H1 (cell line): ENCODE results near the gene BAIAP2. TPM values are rescaled to one million over a fixed set of nuclear protein-coding genes. Genes with fewer than 3 reads are reported as not detected.

Experiments used
- POU5F1 ChIP-seq: IDR thresholded peaks from 2 replicates; pipeline ENCODE4 v1.6.1; 2011; ENCODE audit warnings: low read depth, mild to moderate bottlenecking, low read length, moderate library complexity
- SAP30 ChIP-seq: fragments of 300-600 bp; sonication (generic); IDR thresholded peaks from 2 replicates; pipeline ENCODE4 v1.7.1; 2012; ENCODE audit warnings: low read length, moderate library complexity, mild to moderate bottlenecking, inconsistent platforms; ENCODE audit not compliant: insufficient read depth, insufficient replicate concordance
- SIX5 ChIP-seq: IDR thresholded peaks from 2 replicates; pipeline ENCODE4 v1.6.1; 2011; ENCODE audit warnings: mild to moderate bottlenecking, low read depth, low read length
- SP4 ChIP-seq: IDR thresholded peaks from 2 replicates; pipeline ENCODE4 v1.6.1; 2012; ENCODE audit warnings: low read length, inconsistent platforms
- polyA plus RNA-seq, 7 experiments: library from polyadenylated mRNA; depleted of rRNA in 3 of 7; stranded (reverse) in 5 of 7; unstranded in 2 of 7; fragments of >200 nt in 5 of 7; fragments of 200-250 nt in 2 of 7; gene quantifications; 1 replicate in 5 of 7; 2 replicates in 1 of 7; 4 replicates in 1 of 7; pipeline versions ENCODE4 v1.2.1 to v1.2.3, GENCODE V29; 2011 to 2013; ENCODE audit warnings: missing spikeins in 2 of 7, mixed read lengths in 2 of 7
- total RNA-seq: library from RNA; stranded (reverse); fragmentation: NEBNext Ultra II Directional; extraction: Animal tissue kit (Norgen Biotek cat#: 25700); gene quantifications from 2 replicates; pipeline ENCODE4 v1.2.1, GENCODE V29; 2021

Gene BAIAP2
- total and polyA plus RNA-seq, 2 of the 8 experiments (the other 6 are each of a cell fraction or from before 2014, with no cell fraction given): 10.0 to 22.8 TPM

DNA sequence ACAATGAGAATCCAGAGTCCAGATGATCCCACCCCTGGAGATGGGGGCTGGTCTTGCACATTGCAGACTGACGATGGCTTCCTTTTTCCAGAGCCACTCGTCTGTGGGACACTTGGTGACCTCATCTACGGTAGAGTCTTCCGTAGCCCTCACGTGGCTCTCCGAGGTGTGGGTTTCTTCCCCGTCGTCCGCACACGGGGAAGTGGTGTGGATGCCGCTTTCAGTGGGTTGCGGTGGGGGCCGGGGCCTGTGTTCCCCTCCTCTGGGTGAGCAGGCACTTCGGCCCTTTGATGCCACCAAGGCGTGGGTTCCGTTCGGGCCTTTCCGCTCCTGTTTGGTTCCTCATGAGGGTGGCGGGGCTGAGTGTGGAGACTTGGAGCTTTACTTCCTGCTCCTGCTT lies 21.4 kb downstream of the BAIAP2 start (continued):
- TF ChIP-seq POU5F1 (no peak), SAP30 (no peak), SP4 (no peak), SIX5 (no peak)
- TF ChIP-seq, all 59 proteins: peak for 0
